ENCODE results near the gene ROR2. TPM values are rescaled to one million over a fixed set of nuclear protein-coding genes. Genes with fewer than 3 reads are reported as not detected.

ROR2 gene
- total and polyA plus RNA-seq, 2 experiments from 2014 or later = 8.1 to 18.8 TPM

DNA sequence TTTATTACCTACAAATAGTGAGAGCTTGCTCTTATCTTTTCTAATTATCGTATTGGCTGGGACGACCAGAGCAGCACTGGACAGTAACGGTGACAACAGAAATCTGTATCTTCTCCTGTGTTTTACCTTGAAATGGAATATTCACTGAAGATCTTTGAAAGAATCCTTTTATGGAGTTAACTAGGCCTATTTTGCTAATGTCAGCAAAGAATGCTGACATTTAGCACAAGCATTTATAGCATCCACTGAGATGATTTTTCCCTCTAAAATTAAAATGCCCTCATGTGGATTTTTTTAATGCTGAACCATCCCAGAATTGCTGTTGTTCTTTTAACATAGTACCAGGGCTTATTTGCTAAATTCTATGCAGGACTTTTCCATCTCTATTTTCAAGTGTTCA, 59.4 kb downstream of the ROR2 start:
- Histone ChIP-seq H3K79me2 (replicated peaks; ENCODE audit: insufficient read depth) (no peaks in the 10 kb centered on the region), H4K20me1 (replicated peaks; ENCODE audit: insufficient read depth) (0 out of 2 replicates have a peak, but pooled peaks cover 2% of the 10 kb centered on the region), H2AFZ (no peak overlapping the region), H3F3A (replicated peaks; ENCODE audit: low read depth) (no peaks in the 10 kb centered on the region), H3K4me3 (no peak overlapping the region), H3K36me3 (ENCODE audit: insufficient read depth) (no peaks in the 10 kb centered on the region), H3K27ac (ENCODE audit: low read depth) (no peak overlapping the region), H3K9me2 (ENCODE audit: insufficient read depth) (no peaks in the 10 kb centered on the region), H3K27me3 (ENCODE audit: insufficient read depth) (peaks cover 35% of the 10 kb centered on the region), H3K4me2 (no peak overlapping the region), H3K4me1 (ENCODE audit: insufficient read depth) (peaks cover 40% of the 10 kb centered on the region)
- TF ChIP-seq, protein P1, sequence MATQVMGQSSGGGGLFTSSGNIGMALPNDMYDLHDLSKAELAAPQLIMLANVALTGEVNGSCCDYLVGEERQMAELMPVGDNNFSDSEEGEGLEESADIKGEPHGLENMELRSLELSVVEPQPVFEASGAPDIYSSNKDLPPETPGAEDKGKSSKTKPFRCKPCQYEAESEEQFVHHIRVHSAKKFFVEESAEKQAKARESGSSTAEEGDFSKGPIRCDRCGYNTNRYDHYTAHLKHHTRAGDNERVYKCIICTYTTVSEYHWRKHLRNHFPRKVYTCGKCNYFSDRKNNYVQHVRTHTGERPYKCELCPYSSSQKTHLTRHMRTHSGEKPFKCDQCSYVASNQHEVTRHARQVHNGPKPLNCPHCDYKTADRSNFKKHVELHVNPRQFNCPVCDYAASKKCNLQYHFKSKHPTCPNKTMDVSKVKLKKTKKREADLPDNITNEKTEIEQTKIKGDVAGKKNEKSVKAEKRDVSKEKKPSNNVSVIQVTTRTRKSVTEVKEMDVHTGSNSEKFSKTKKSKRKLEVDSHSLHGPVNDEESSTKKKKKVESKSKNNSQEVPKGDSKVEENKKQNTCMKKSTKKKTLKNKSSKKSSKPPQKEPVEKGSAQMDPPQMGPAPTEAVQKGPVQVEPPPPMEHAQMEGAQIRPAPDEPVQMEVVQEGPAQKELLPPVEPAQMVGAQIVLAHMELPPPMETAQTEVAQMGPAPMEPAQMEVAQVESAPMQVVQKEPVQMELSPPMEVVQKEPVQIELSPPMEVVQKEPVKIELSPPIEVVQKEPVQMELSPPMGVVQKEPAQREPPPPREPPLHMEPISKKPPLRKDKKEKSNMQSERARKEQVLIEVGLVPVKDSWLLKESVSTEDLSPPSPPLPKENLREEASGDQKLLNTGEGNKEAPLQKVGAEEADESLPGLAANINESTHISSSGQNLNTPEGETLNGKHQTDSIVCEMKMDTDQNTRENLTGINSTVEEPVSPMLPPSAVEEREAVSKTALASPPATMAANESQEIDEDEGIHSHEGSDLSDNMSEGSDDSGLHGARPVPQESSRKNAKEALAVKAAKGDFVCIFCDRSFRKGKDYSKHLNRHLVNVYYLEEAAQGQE (IDR thresholded peaks at IDR 0.05; ENCODE audit: unreplicated experiment) = no peak
- TF ChIP-seq EZH2 (IDR thresholded peaks at IDR 0.05; ENCODE audit: low read depth, unreplicated experiment) = no peak
- TF ChIP-seq, protein P2, sequence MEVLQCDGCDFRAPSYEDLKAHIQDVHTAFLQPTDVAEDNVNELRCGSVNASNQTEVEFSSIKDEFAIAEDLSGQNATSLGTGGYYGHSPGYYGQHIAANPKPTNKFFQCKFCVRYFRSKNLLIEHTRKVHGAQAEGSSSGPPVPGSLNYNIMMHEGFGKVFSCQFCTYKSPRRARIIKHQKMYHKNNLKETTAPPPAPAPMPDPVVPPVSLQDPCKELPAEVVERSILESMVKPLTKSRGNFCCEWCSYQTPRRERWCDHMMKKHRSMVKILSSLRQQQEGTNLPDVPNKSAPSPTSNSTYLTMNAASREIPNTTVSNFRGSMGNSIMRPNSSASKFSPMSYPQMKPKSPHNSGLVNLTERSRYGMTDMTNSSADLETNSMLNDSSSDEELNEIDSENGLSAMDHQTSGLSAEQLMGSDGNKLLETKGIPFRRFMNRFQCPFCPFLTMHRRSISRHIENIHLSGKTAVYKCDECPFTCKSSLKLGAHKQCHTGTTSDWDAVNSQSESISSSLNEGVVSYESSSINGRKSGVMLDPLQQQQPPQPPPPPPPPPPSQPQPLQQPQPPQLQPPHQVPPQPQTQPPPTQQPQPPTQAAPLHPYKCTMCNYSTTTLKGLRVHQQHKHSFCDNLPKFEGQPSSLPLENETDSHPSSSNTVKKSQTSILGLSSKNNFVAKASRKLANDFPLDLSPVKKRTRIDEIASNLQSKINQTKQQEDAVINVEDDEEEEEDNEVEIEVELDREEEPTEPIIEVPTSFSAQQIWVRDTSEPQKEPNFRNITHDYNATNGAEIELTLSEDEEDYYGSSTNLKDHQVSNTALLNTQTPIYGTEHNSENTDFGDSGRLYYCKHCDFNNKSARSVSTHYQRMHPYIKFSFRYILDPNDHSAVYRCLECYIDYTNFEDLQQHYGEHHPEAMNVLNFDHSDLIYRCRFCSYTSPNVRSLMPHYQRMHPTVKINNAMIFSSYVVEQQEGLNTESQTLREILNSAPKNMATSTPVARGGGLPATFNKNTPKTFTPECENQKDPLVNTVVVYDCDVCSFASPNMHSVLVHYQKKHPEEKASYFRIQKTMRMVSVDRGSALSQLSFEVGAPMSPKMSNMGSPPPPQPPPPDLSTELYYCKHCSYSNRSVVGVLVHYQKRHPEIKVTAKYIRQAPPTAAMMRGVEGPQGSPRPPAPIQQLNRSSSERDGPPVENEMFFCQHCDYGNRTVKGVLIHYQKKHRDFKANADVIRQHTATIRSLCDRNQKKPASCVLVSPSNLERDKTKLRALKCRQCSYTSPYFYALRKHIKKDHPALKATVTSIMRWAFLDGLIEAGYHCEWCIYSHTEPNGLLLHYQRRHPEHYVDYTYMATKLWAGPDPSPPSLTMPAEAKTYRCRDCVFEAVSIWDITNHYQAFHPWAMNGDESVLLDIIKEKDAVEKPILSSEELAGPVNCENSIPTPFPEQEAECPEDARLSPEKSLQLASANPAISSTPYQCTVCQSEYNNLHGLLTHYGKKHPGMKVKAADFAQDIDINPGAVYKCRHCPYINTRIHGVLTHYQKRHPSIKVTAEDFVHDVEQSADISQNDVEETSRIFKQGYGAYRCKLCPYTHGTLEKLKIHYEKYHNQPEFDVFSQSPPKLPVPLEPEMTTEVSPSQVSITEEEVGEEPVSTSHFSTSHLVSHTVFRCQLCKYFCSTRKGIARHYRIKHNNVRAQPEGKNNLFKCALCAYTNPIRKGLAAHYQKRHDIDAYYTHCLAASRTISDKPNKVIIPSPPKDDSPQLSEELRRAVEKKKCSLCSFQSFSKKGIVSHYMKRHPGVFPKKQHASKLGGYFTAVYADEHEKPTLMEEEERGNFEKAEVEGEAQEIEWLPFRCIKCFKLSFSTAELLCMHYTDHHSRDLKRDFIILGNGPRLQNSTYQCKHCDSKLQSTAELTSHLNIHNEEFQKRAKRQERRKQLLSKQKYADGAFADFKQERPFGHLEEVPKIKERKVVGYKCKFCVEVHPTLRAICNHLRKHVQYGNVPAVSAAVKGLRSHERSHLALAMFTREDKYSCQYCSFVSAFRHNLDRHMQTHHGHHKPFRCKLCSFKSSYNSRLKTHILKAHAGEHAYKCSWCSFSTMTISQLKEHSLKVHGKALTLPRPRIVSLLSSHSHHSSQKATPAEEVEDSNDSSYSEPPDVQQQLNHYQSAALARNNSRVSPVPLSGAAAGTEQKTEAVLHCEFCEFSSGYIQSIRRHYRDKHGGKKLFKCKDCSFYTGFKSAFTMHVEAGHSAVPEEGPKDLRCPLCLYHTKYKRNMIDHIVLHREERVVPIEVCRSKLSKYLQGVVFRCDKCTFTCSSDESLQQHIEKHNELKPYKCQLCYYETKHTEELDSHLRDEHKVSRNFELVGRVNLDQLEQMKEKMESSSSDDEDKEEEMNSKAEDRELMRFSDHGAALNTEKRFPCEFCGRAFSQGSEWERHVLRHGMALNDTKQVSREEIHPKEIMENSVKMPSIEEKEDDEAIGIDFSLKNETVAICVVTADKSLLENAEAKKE (CRISPR knock-in tag; IDR thresholded peaks at IDR 0.05) = no peak
- no peak for TF ChIP-seq EZH2phosphoT487 (IDR thresholded peaks at IDR 0.05; ENCODE audit: unreplicated experiment)
- no peak for TF ChIP-seq NANOG (IDR thresholded peaks at IDR 0.05; ENCODE audit: borderline replicate concordance)
- no peak for TF ChIP-seq ZNF331 (CRISPR knock-in tag; IDR thresholded peaks at IDR 0.05; ENCODE audit: low read depth)
- TF ChIP-seq ZNF114 (CRISPR knock-in tag; IDR thresholded peaks at IDR 0.05) = no peak
- no peak for TF ChIP-seq STAT1 (IDR thresholded peaks at IDR 0.05; ENCODE audit: unreplicated experiment)
- TF ChIP-seq JUNB (IDR thresholded peaks at IDR 0.05; ENCODE audit: unreplicated experiment) = no peak
- TF ChIP-seq, protein P3, sequence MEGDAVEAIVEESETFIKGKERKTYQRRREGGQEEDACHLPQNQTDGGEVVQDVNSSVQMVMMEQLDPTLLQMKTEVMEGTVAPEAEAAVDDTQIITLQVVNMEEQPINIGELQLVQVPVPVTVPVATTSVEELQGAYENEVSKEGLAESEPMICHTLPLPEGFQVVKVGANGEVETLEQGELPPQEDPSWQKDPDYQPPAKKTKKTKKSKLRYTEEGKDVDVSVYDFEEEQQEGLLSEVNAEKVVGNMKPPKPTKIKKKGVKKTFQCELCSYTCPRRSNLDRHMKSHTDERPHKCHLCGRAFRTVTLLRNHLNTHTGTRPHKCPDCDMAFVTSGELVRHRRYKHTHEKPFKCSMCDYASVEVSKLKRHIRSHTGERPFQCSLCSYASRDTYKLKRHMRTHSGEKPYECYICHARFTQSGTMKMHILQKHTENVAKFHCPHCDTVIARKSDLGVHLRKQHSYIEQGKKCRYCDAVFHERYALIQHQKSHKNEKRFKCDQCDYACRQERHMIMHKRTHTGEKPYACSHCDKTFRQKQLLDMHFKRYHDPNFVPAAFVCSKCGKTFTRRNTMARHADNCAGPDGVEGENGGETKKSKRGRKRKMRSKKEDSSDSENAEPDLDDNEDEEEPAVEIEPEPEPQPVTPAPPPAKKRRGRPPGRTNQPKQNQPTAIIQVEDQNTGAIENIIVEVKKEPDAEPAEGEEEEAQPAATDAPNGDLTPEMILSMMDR (conservative IDR thresholded peaks at IDR 0.05; ENCODE audit: low read depth in 2 of 2) = no peak
- TF ChIP-seq, protein P4, sequence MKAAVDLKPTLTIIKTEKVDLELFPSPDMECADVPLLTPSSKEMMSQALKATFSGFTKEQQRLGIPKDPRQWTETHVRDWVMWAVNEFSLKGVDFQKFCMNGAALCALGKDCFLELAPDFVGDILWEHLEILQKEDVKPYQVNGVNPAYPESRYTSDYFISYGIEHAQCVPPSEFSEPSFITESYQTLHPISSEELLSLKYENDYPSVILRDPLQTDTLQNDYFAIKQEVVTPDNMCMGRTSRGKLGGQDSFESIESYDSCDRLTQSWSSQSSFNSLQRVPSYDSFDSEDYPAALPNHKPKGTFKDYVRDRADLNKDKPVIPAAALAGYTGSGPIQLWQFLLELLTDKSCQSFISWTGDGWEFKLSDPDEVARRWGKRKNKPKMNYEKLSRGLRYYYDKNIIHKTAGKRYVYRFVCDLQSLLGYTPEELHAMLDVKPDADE (IDR thresholded peaks at IDR 0.05) = no peak
- TF ChIP-seq CREB1 (CRISPR knock-in tag; IDR thresholded peaks at IDR 0.05; ENCODE audit: low read depth) = no peak
- no peak for TF ChIP-seq POLR2AphosphoS5 (IDR thresholded peaks at IDR 0.05; ENCODE audit: low read depth)
- no peak for ATAC-seq
- Mint-ChIP-seq H3K36me3 (ENCODE audit: low read depth) (no peaks in the 10 kb centered on the region; the same call in 2 of the 3 replicates), H3K27ac (no peak overlapping the region), H3K27me3 (ENCODE audit: insufficient read depth, low read depth, poor library complexity) (peaks cover 46% of the 10 kb centered on the region), H3K9me3 (no peaks in the 10 kb centered on the region), H3K4me3 (no peak overlapping the region), H3K4me1 (peaks cover 51% of the 10 kb centered on the region)
- no peak for DNase-seq (ENCODE audit: low spot score)

Measured in GM23338 (cell line).